Gastrocnemius medialis (tissue), 4 donors: ENCODE measurements around the gene DGKG.

Experiments used
- CTCF ChIP-seq, 5 experiments: fragments of 450-650 bp in 3 of 5; fragments of 200-600 bp in 2 of 5; sonication (generic) in 2 of 5; IDR thresholded peaks in 4 of 5; conservative IDR thresholded peaks in 1 of 5; 1 replicate in 4 of 5; 2 replicates in 1 of 5; pipeline ENCODE4 v1.5.1; 2016 to 2019; ENCODE audit warnings: antibody characterized with exemption in 5 of 5, mild to moderate bottlenecking in 3 of 5, moderate library complexity in 3 of 5
- POLR2A ChIP-seq, 2 donors: fragments of 450-650 bp; IDR thresholded peaks; one replicate each; pipeline ENCODE4 v1.6.1; 2017; ENCODE audit warnings: antibody characterized with exemption in 2 of 2, mild to moderate bottlenecking in 2 of 2, moderate library complexity in 2 of 2

- TF ChIP-seq CTCF (IDR thresholded peaks at IDR 0.05 in 4 of 5, conservative IDR thresholded peaks at IDR 0.05 in 1 of 5) (no peak), POLR2A (IDR thresholded peaks at IDR 0.05) (no peak)
Observed at GRCh38 chr3:186383026-186383993, 21.3 kb upstream of the DGKG start.
